NT2/D1 (cell line): ENCODE data around the gene CLEC18B.
"Not testable (repeated sequence)": the region's sequence is repeated elsewhere in the genome, so short reads cannot be mapped to it uniquely, and the experiment has no call there.

Source experiments
- YY1 ChIP-seq: IDR thresholded peaks from 2 replicates; pipeline ENCODE4 v1.6.1; 2011; ENCODE audit not compliant: insufficient read length, insufficient read depth
- ZNF274 ChIP-seq: IDR thresholded peaks from 2 replicates; pipeline ENCODE4 v1.6.1; 2011; ENCODE audit warnings: mild to moderate bottlenecking, low read depth, low read length

GRCh38 chr16:74406600-74407361, 14.5 kb downstream of the CLEC18B start:
- not testable (repeated sequence) for TF ChIP-seq ZNF274, YY1
